H1 (cell line): Measurements from ENCODE around the gene SAFB2.
"Not testable (repeated sequence)": the region's sequence is repeated elsewhere in the genome, so short reads cannot be mapped to it uniquely, and the experiment has no call there.

Experiments
- EP300 ChIP-seq, 2 experiments: IDR thresholded peaks; 1 replicate in 1 of 2; 2 replicates in 1 of 2; pipeline ENCODE4 v1.6.1; 2011 to 2012; ENCODE audit warnings: low read depth in 2 of 2, low read length in 2 of 2, mild to moderate bottlenecking in 2 of 2, borderline replicate concordance in 1 of 2, inconsistent platforms in 1 of 2, moderate library complexity in 1 of 2
- EZH2 ChIP-seq: fragments of 200-600 bp; sonication (generic); IDR thresholded peaks from 2 replicates; pipeline ENCODE4 v1.7.1; 2012; ENCODE audit warnings: low read depth, mild to moderate bottlenecking, moderate library complexity, low read length, inconsistent platforms; ENCODE audit not compliant: severe bottlenecking
- POLR2A ChIP-seq, 2 experiments: IDR thresholded peaks; 1 replicate in 1 of 2; 2 replicates in 1 of 2; pipeline ENCODE4 v1.6.1; 2011; ENCODE audit warnings: low read depth in 2 of 2, low read length in 2 of 2, mild to moderate bottlenecking in 2 of 2; ENCODE audit errors: control extremely low read depth in 1 of 2
- POLR2AphosphoS5 ChIP-seq: IDR thresholded peaks from 2 replicates; pipeline ENCODE4 v1.6.1; 2011; ENCODE audit warnings: low read depth, low read length
- SP1 ChIP-seq: IDR thresholded peaks from 2 replicates; pipeline ENCODE4 v1.6.1; 2011; ENCODE audit warnings: low read depth, low read length
- SUZ12 ChIP-seq: fragments of 200-600 bp; sonication (generic); IDR thresholded peaks from 2 replicates; pipeline ENCODE4 v1.6.1; 2012; ENCODE audit warnings: mild to moderate bottlenecking, inconsistent platforms, low read length, moderate library complexity, mixed read lengths
- TBP ChIP-seq: IDR thresholded peaks from 2 replicates; pipeline ENCODE4 v1.6.1; 2011; ENCODE audit warnings: low read depth, low read length, improper control_type of control experiment
- ZNF274 ChIP-seq: IDR thresholded peaks from 2 replicates; pipeline ENCODE4 v1.7.0; 2012; ENCODE audit warnings: low read length, borderline replicate concordance; ENCODE audit errors: extremely low read depth
- TF ChIP-seq, protein P1 (sequence below), 3 experiments: IDR thresholded peaks; 1 replicate in 2 of 3; 2 replicates in 1 of 3; pipeline versions ENCODE4 v1.5.1 to v1.6.1; 2011; ENCODE audit warnings: low read length in 3 of 3, mild to moderate bottlenecking in 3 of 3, inconsistent platforms in 2 of 3, low read depth in 1 of 3, moderate library complexity in 1 of 3; ENCODE audit not compliant: insufficient read depth in 1 of 3; ENCODE audit errors: control extremely low read depth in 1 of 3

DNA sequence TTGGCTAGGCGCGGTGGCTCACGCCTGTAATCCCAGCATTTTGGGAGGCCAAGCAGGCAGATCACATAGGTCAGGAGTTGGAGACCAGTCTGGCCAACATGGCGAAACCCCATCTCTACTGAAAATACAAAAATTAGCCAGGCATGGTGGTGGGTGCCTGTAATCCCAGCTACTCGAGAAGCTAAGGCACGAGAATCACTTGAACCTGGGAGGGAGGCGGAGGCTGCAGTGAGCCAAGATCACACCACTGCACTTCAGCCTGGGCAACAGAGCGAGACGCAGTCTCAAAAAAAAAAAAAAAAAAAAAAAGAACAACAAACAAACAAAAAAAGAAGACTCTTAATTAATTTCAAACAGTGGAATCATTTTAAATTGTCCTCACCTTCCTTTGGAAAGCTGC, 13.8 kb downstream of the SAFB2 start:
- TF ChIP-seq POLR2AphosphoS5; ZNF274; SUZ12; EP300 (IDR thresholded peaks at IDR 0.05; ENCODE audit: borderline replicate concordance in 1 of 2, low read depth in 2 of 2, low read length in 2 of 2); TBP; EZH2; POLR2A (IDR thresholded peaks at IDR 0.05; ENCODE audit: control extremely low read depth in 1 of 2, low read depth in 2 of 2, low read length in 2 of 2); SP1: not testable (repeated sequence)
- TF ChIP-seq, protein P1, sequence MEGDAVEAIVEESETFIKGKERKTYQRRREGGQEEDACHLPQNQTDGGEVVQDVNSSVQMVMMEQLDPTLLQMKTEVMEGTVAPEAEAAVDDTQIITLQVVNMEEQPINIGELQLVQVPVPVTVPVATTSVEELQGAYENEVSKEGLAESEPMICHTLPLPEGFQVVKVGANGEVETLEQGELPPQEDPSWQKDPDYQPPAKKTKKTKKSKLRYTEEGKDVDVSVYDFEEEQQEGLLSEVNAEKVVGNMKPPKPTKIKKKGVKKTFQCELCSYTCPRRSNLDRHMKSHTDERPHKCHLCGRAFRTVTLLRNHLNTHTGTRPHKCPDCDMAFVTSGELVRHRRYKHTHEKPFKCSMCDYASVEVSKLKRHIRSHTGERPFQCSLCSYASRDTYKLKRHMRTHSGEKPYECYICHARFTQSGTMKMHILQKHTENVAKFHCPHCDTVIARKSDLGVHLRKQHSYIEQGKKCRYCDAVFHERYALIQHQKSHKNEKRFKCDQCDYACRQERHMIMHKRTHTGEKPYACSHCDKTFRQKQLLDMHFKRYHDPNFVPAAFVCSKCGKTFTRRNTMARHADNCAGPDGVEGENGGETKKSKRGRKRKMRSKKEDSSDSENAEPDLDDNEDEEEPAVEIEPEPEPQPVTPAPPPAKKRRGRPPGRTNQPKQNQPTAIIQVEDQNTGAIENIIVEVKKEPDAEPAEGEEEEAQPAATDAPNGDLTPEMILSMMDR (IDR thresholded peaks at IDR 0.05; ENCODE audit: control extremely low read depth in 1 of 3, insufficient read depth in 1 of 3, low read depth in 1 of 3, low read length in 3 of 3) = not testable (repeated sequence)
